Fibroblast of lung (primary cell): ENCODE results near the gene CAMTA1.

ENCODE experiments used
- CTCF ChIP-seq, 2 donors: IDR thresholded peaks in 1 of 2; conservative IDR thresholded peaks in 1 of 2; 1 replicate in 1 of 2; 2 replicates in 1 of 2; pipeline ENCODE4 v1.5.1; 2011 to 2012; ENCODE audit warnings: low read length in 2 of 2, control low read depth in 1 of 2, inconsistent platforms in 1 of 2, low read depth in 1 of 2, mild to moderate bottlenecking in 1 of 2
- EZH2 ChIP-seq: IDR thresholded peaks from 2 replicates; pipeline ENCODE4 v1.5.1; 2012; ENCODE audit warnings: low read length, control low read depth, mild to moderate bottlenecking; ENCODE audit errors: missing control alignments

DNA sequence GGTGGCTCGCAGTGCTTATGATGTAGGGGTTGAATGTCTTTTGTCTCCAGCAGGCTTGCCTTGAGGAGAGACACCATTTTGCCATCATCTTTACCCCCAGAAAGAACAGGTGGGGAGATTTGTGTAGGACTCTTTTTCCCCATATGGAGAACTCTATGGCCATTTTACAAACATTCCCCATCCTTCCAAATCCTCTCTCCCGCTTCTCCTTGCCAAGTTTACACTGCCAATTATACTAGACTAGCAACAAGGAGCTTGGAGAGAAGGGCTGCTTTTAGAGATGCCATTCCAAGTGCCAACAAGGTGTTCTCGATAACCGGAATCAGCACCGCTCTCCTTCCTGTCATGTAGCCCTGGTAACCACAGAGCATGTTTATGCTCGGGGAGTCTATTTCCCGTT lies 233.1 kb downstream of the CAMTA1 start:
- no peak for TF ChIP-seq CTCF (conservative IDR thresholded peaks at IDR 0.05 in 1 of 2, IDR thresholded peaks at IDR 0.05 in 1 of 2; ENCODE audit: low read depth in 1 of 2, low read length in 2 of 2)
- no peak for TF ChIP-seq EZH2
